ENCODE data around the gene FSTL1. TPM values are rescaled to one million over a fixed set of nuclear protein-coding genes. Genes with fewer than 3 reads are reported as not detected.

The FSTL1 gene
- total and polyA plus RNA-seq, 2 of the 8 experiments (the other 6 are each of a cell fraction or from before 2014, with no cell fraction given): 158 to 516 TPM

GRCh38 chr3:120473389-120473788 lies 22.6 kb upstream of the FSTL1 start:
- no peak overlapping the region for H3K27ac ChIP-seq (ENCODE audit: low read depth, low read length)
- ChIA-PET POLR2A (ENCODE audit: partially characterized antibody) (interaction anchor here (1.4 kb wide), 1 partner anchor 36 kb away, joined by 3 read pairs; no protein-coding TSS in a partner anchor), CTCF (ENCODE audit: partially characterized antibody) (interaction anchor here (0.7 to 2.3 kb wide), 5 partner anchors 10 to 290 kb away, joined by 3 to 7 read pairs (median 4); no protein-coding TSS in a partner anchor)
- no peaks in the 10 kb centered on the region for H4K20me1 ChIP-seq (replicated peaks in 1 of 2; ENCODE audit: control insufficient read depth in 1 of 2, insufficient read depth in 2 of 2, low read length in 2 of 2)
- no peak overlapping the region for H4K91ac ChIP-seq (replicated peaks; ENCODE audit: insufficient read length, low read length)
- H3K9me3 ChIP-seq (ENCODE audit: insufficient read depth in 2 of 2, low read depth in 1 of 2, low read length in 1 of 2): peaks cover 0 to 4% of the 10 kb centered on the region in 2 experiments; a peak in 2 of 4 replicates
- 0 out of 2 replicates have a peak overlapping the region, but pooled peaks have one; percentile 19 for H2BK20ac ChIP-seq (ENCODE audit: low read length)
- H2AFZ ChIP-seq (ENCODE audit: low read length): no peak overlapping the region
- H4K5ac ChIP-seq (ENCODE audit: insufficient read length, low read depth, low read length): no peak overlapping the region
- H3K4me2 ChIP-seq (ENCODE audit: insufficient read depth in 1 of 2, low read depth in 2 of 2, low read length in 2 of 2): no peak overlapping the region
- H3K79me2 ChIP-seq (ENCODE audit: control insufficient read depth in 1 of 2, insufficient read depth in 2 of 2, low read length in 2 of 2): no peaks in the 10 kb centered on the region
- H3K36me3 ChIP-seq (ENCODE audit: control insufficient read depth in 2 of 4, insufficient read depth in 4 of 4, low read length in 3 of 4): no peaks in the 10 kb centered on the region
- no peaks in the 10 kb centered on the region for H3K23me2 ChIP-seq (ENCODE audit: low read depth, low read length)
- H2BK120ac ChIP-seq (replicated peaks; ENCODE audit: low read depth, low read length): no peak overlapping the region
- TF ChIP-seq SAP30 (IDR thresholded peaks at IDR 0.05; ENCODE audit: insufficient read depth, insufficient replicate concordance, low read length): no peak
- no peak for TF ChIP-seq SUZ12 (IDR thresholded peaks at IDR 0.05; ENCODE audit: low read length)
- TF ChIP-seq EGR1 (IDR thresholded peaks at IDR 0.05; ENCODE audit: borderline replicate concordance, low read depth, low read length): no peak
- TF ChIP-seq ASH2L (IDR thresholded peaks at IDR 0.05; ENCODE audit: low read length): no peak
- TF ChIP-seq EZH2 (IDR thresholded peaks at IDR 0.05; ENCODE audit: low read depth, low read length, severe bottlenecking): no peak
- H3K23ac ChIP-seq (ENCODE audit: insufficient read length): no peak overlapping the region
- H3K79me1 ChIP-seq (ENCODE audit: low read depth, low read length): no peaks in the 10 kb centered on the region
- H3K27me3 ChIP-seq (replicated peaks in 1 of 4; ENCODE audit: control insufficient read depth in 3 of 4, extremely low read depth in 1 of 4, insufficient read depth in 3 of 4, low read length in 3 of 4): no peaks in the 10 kb centered on the region
- H2BK12ac ChIP-seq (ENCODE audit: low read depth, low read length): no peak overlapping the region
- H3K4ac ChIP-seq (replicated peaks; ENCODE audit: insufficient read length, low read depth, low read length): no peak overlapping the region
- no peak overlapping the region for H3K56ac ChIP-seq (replicated peaks; ENCODE audit: insufficient read length, low read depth, low read length)
- DNase-seq (ENCODE audit: low read depth in 1 of 2, low spot score in 2 of 2): no peak
- H3K4me3 ChIP-seq (ENCODE audit: extremely low read depth in 1 of 4, insufficient read depth in 2 of 4, low read depth in 3 of 4, low read length in 4 of 4): no peak overlapping the region
- FAIRE-seq: no peak
- H2AK5ac ChIP-seq (ENCODE audit: low read depth, low read length): no peak overlapping the region
- H3K9ac ChIP-seq (replicated peaks in 1 of 4; ENCODE audit: extremely low read depth in 1 of 4, low read depth in 3 of 4, low read length in 3 of 4): no peak overlapping the region
- H4K8ac ChIP-seq (ENCODE audit: extremely low read depth, insufficient read depth, low read length): no peak overlapping the region
- H3K4me1 ChIP-seq (replicated peaks in 1 of 4; ENCODE audit: control insufficient read depth in 3 of 4, insufficient read depth in 4 of 4, low read length in 3 of 4): peaks cover 7 to 32% (median 12%) of the 10 kb centered on the region in 4 experiments; a peak in 6 of 7 replicates
- 0 out of 2 replicates have a peak overlapping the region, but pooled peaks have one; percentile 19 for H2BK15ac ChIP-seq (ENCODE audit: low read length)
- no peak overlapping the region for H3K18ac ChIP-seq (ENCODE audit: extremely low read depth, low read length)
- 89% methylated on average over 2 of the region's 2 CpGs; no CpG with 5 or more reads in 1 of the 2 experiments for WGBS, 2 experiments (ENCODE audit: extremely low coverage in 1 of 2, insufficient coverage in 1 of 2, insufficient read length in 1 of 2, insufficient replicate concordance in 2 of 2, low coverage in 1 of 2, low lambda C conversion rate in 2 of 2, missing lambda C conversion rate in 1 of 2)
- H2BK5ac ChIP-seq (ENCODE audit: low read depth, low read length): no peak overlapping the region
- no peak overlapping the region for H3K14ac ChIP-seq (ENCODE audit: insufficient read length)
